Suprapubic skin (tissue), 4 donors: Measurements from ENCODE around the gene BNC2. TPM values are rescaled to one million over a fixed set of nuclear protein-coding genes. Genes with fewer than 3 reads are reported as not detected.

Experiments
- DNase-seq, 2 donors: peaks; one replicate each; pipeline ENCODE4 v3.0.0-alpha.2; 2019; ENCODE audit warnings: low spot score in 2 of 2
- H3K27ac ChIP-seq: fragments of 200-600 bp; sonication (generic); one replicate; pipeline ENCODE4 v1.5.1; 2019
- H3K27me3 ChIP-seq: fragments of 200-600 bp; sonication (generic); one replicate; pipeline ENCODE4 v1.5.1; 2019
- H3K36me3 ChIP-seq: fragments of 200-600 bp; sonication (generic); one replicate; pipeline ENCODE4 v1.5.1; 2019
- H3K4me1 ChIP-seq: fragments of 200-600 bp; sonication (generic); one replicate; pipeline ENCODE4 v1.5.1; 2019
- H3K4me3 ChIP-seq: fragments of 200-600 bp; sonication (generic); one replicate; pipeline ENCODE4 v1.5.1; 2019; ENCODE audit warnings: mild to moderate bottlenecking
- H3K9me3 ChIP-seq: fragments of 200-600 bp; sonication (generic); one replicate; pipeline ENCODE4 v1.5.1; 2019
- EP300 ChIP-seq: sonication (generic); formaldehyde crosslinking; IDR thresholded peaks from one replicate; pipeline ENCODE4 v1.6.1; 2017; ENCODE audit warnings: antibody characterized with exemption
- POLR2A ChIP-seq, 2 donors: fragments of 450-650 bp; IDR thresholded peaks; one replicate each; pipeline ENCODE4 v1.6.1; 2017; ENCODE audit warnings: antibody characterized with exemption in 2 of 2, mild to moderate bottlenecking in 2 of 2, moderate library complexity in 2 of 2
- POLR2AphosphoS5 ChIP-seq, 3 donors: sonication (generic); formaldehyde crosslinking; IDR thresholded peaks; one replicate each; pipeline ENCODE4 v1.6.1; 2017; ENCODE audit warnings: antibody characterized with exemption in 3 of 3
- WGBS: methylation state at CpG from one replicate; pipeline ENCODE4 v1.1.5; 2018; 5-methylcytosine and 5-hydroxymethylcytosine counted together
- total RNA-seq, 4 donors: library from RNA; depleted of rRNA; stranded (reverse); fragments of >200 nt; gene quantifications; one replicate each; pipeline ENCODE4 v1.1.0, GENCODE V29; 2016
- TF ChIP-seq, protein P1 (sequence below), 2 donors: fragments of 200-600 bp in 1 of 2; fragments of 450-650 bp in 1 of 2; sonication (generic) in 1 of 2; IDR thresholded peaks; one replicate each; pipeline ENCODE4 v1.5.1; 2016 to 2019; ENCODE audit warnings: antibody characterized with exemption in 2 of 2, mild to moderate bottlenecking in 1 of 2, moderate library complexity in 1 of 2

Gene BNC2
- total RNA-seq, 4 donors from 2014 or later: 6.5 to 12.3 (median 8.9) TPM

DNA sequence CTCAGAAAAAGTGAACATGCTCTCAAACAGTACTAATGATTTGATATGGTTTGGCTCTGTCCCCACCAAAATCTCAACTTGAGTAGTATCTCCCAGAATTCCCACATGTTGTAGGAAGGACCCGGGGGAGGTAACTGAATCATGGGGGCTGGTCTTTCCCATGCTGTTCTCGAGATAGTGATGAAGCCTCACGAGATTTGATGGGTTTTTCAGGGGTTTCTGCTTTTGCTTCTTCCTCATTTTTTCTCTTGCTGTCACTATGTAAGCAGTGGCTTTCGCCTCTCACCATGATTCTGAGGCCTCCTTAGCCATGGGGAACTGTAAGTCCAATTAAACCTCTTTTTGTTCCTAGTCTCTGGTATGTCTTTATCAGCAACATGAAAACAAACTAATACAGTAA, 401.3 kb downstream of the BNC2 start:
- 86% methylated on average over 4 of the region's 4 CpGs for WGBS
- no peak for DNase-seq
- TF ChIP-seq POLR2A (IDR thresholded peaks at IDR 0.05): no peak
- TF ChIP-seq, protein P1, sequence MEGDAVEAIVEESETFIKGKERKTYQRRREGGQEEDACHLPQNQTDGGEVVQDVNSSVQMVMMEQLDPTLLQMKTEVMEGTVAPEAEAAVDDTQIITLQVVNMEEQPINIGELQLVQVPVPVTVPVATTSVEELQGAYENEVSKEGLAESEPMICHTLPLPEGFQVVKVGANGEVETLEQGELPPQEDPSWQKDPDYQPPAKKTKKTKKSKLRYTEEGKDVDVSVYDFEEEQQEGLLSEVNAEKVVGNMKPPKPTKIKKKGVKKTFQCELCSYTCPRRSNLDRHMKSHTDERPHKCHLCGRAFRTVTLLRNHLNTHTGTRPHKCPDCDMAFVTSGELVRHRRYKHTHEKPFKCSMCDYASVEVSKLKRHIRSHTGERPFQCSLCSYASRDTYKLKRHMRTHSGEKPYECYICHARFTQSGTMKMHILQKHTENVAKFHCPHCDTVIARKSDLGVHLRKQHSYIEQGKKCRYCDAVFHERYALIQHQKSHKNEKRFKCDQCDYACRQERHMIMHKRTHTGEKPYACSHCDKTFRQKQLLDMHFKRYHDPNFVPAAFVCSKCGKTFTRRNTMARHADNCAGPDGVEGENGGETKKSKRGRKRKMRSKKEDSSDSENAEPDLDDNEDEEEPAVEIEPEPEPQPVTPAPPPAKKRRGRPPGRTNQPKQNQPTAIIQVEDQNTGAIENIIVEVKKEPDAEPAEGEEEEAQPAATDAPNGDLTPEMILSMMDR (IDR thresholded peaks at IDR 0.05): no peak

DNA sequence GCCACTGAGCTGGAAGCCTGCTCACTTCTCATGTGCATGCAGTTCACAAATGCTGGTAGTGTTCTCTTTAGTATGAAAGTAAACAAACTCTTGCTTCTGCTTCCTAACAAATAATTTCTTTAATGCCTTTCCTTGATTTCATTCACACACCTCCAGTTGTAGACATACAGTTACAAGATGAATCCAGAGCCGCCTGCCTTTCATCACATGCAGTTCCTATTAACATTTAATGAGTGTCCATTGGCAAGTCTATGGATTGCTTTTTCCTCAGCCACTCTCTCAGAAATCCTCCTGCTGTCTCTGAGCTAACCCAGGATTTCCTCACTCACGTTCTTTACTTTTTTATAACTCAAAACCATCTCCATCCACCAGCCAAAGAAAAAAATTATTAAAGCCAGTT, 408.6 kb downstream of the BNC2 start:
- H3K9me3 ChIP-seq: no peaks in the 10 kb centered on the region
- TF ChIP-seq, protein P1 (IDR thresholded peaks at IDR 0.05): no peak
- TF ChIP-seq POLR2AphosphoS5 (IDR thresholded peaks at IDR 0.05): no peak
- no peak overlapping the region for H3K4me3 ChIP-seq
- no peaks in the 10 kb centered on the region for H3K27me3 ChIP-seq
- H3K27ac ChIP-seq: no peak overlapping the region
- no peaks in the 10 kb centered on the region for H3K36me3 ChIP-seq
- peaks cover 15% of the 10 kb centered on the region for H3K4me1 ChIP-seq
- no peak for DNase-seq
- WGBS: 73% methylated on average over 2 of the region's 2 CpGs

More for the DNA sequence above, 401.3 kb downstream of the BNC2 start:
- no peak overlapping the region for H3K4me3 ChIP-seq
- no peaks in the 10 kb centered on the region for H3K9me3 ChIP-seq
- H3K27ac ChIP-seq: no peak overlapping the region
- H3K27me3 ChIP-seq: no peaks in the 10 kb centered on the region
- no peaks in the 10 kb centered on the region for H3K4me1 ChIP-seq
- H3K36me3 ChIP-seq: no peaks in the 10 kb centered on the region

DNA sequence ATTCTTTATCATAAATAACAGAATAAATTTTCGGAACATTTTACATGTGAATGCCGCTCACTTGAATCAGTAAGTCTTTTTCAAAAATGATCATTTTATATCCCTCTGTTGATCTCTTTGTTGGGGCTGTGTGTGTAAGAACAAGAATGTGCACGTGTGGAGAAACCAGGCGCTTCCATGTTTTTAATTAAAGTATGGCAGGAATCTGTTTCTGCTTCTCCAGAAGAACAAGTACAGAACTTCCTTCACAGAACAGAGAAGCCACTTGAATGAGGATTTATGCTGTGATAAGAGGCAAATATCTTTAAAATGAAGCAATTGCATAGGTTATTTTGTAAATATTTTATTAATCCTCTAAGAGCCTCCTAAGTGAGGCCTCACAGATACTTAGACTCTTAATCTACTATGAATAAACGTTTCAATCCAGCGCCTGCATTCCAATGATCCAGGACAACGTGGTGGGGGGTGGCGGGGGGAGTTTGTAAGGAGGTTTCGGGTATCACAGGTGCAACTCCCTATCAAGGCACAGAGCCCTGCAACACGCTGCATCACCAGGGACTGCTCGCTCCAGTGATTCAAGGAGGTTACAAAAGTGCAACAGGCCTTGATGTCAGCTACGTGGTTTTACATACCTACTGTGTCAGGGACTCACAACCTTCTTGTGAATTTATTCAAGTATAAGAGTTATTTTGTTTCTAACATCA, 409.2 kb downstream of the BNC2 start:
- no peak for DNase-seq
- no peaks in the 10 kb centered on the region for H3K27me3 ChIP-seq
- H3K36me3 ChIP-seq: no peaks in the 10 kb centered on the region
- H3K27ac ChIP-seq: no peak overlapping the region
- H3K4me3 ChIP-seq: no peak overlapping the region
- no peaks in the 10 kb centered on the region for H3K9me3 ChIP-seq
- H3K4me1 ChIP-seq: peaks cover 15% of the 10 kb centered on the region
- TF ChIP-seq, protein P1 (IDR thresholded peaks at IDR 0.05): no peak
- no peak for TF ChIP-seq POLR2A (IDR thresholded peaks at IDR 0.05)
- 77% methylated on average over 12 of the region's 12 CpGs for WGBS

DNA sequence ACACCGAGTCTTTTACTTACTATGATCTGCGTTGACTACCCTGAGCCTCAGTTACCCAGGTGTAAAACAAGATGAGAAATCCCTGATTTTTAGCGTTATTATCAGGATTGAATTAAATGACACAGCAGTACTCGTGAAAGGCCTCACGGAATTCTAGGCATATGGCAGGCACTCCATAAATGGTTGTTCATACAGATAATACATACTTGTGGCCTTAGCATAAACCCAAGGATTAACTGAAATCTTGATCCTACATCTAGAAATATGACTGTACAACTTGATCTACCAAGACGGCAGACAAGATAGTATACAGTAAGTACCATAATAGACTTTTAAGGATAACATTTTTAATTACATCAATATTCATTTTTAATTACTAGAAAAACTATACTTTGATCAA, 409.8 kb downstream of the BNC2 start:
- DNase-seq: no peak
- Histone ChIP-seq H3K27me3 (no peaks in the 10 kb centered on the region), H3K27ac (no peak overlapping the region), H3K36me3 (no peaks in the 10 kb centered on the region), H3K4me1 (peaks cover 15% of the 10 kb centered on the region), H3K9me3 (no peaks in the 10 kb centered on the region), H3K4me3 (no peak overlapping the region)
- TF ChIP-seq, protein P1 (IDR thresholded peaks at IDR 0.05): no peak
- TF ChIP-seq POLR2A (IDR thresholded peaks at IDR 0.05) (no peak), POLR2AphosphoS5 (IDR thresholded peaks at IDR 0.05) (no peak), EP300 (no peak)
- WGBS: 92% methylated on average over 6 of the region's 6 CpGs

DNA sequence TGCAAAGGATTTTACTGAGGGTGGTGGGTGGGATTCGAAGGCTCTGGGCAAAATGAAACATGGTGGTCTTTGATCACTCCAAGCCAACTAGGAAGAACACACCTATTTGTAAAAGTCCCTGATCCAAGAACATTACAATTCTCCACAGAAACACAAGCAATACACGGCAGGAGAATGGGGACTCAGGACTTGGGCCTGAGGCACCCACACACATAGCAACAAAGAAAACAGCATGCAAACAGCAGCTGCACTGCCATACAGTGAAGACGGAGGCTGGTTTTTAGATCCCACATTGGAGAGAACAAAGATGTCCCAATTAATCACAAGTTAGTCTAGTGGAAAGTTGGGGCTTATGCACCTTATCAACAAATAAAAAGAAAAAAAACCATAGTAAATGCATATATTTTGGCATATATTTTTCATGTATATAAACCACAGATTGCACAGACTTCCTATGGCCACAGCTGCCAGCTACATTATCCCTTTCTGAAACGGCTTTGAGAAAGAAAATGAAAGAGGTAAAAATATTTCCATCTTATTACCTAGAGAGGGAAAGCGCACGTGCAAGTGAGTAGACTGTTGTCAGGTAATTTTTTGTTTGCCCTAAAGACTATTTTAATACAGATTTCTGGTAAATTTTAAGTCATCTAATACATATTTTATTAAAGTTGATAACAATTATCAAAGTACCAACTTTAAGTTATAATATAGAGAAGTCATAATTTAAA, 410.9 kb downstream of the BNC2 start:
- peak overlapping the region; percentile 59 for H3K27ac ChIP-seq
- H3K36me3 ChIP-seq: no peaks in the 10 kb centered on the region
- peaks cover 15% of the 10 kb centered on the region for H3K4me1 ChIP-seq
- no peaks in the 10 kb centered on the region for H3K27me3 ChIP-seq
- WGBS: 60% methylated on average over 6 of the region's 6 CpGs
- no peaks in the 10 kb centered on the region for H3K9me3 ChIP-seq
- TF ChIP-seq, protein P1 (IDR thresholded peaks at IDR 0.05): no peak
- TF ChIP-seq EP300: no peak
- no peak for TF ChIP-seq POLR2AphosphoS5 (IDR thresholded peaks at IDR 0.05)
- no peak for TF ChIP-seq POLR2A (IDR thresholded peaks at IDR 0.05)
- no peak for DNase-seq
- no peak overlapping the region for H3K4me3 ChIP-seq
